ENCODE measurements around the gene GRIN2D.
"Not testable (repeated sequence)": the region's sequence is repeated elsewhere in the genome, so short reads cannot be mapped to it uniquely, and the experiment has no call there.

Gene GRIN2D

GRCh38 chr19:48392006-48392344 lies 1.5 kb upstream of the GRIN2D start:
- peaks cover 41 to 51% of the 10 kb centered on the region in 2 donors for H3K27me3 ChIP-seq (ENCODE audit: control insufficient read depth in 1 of 2, insufficient read depth in 2 of 2, low read length in 2 of 2)
- not testable (repeated sequence) for H3K9me3 ChIP-seq (ENCODE audit: low read length); H3K27ac ChIP-seq (ENCODE audit: low read depth, low read length); H3K9ac ChIP-seq (ENCODE audit: low read length); H3K4me3 ChIP-seq (ENCODE audit: low read depth in 1 of 2, low read length in 2 of 2)
- peaks cover 10% of the 10 kb centered on the region for H3K4me1 ChIP-seq (ENCODE audit: insufficient read depth, low read length)
- H3K36me3 ChIP-seq (ENCODE audit: insufficient read depth, low read length) = peaks cover 15% of the 10 kb centered on the region

- H3K4me3 ChIP-seq (ENCODE audit: low read depth in 1 of 2, low read length in 2 of 2) = no peak overlapping the region
- peaks cover 19% of the 10 kb centered on the region for H3K4me1 ChIP-seq (ENCODE audit: insufficient read depth, low read length)
Measured at GRCh38 chr19:48392860-48393558, 459 bp upstream of the GRIN2D start.

GRCh38 chr19:48394331-48395169 lies 1.1 kb downstream of the GRIN2D start:
- Histone ChIP-seq H3K4me3 (ENCODE audit: low read depth in 1 of 2, low read length in 2 of 2) (no peak overlapping the region), H3K4me1 (ENCODE audit: insufficient read depth, low read length) (peaks cover 21% of the 10 kb centered on the region), H3K36me3 (ENCODE audit: insufficient read depth, low read length) (no peaks in the 10 kb centered on the region), H3K9me3 (ENCODE audit: low read length) (no peaks in the 10 kb centered on the region), H3K27ac (ENCODE audit: low read depth, low read length) (no peak overlapping the region), H3K9ac (ENCODE audit: low read length) (no peak overlapping the region), H3K27me3 (ENCODE audit: control insufficient read depth in 1 of 2, insufficient read depth in 2 of 2, low read length in 2 of 2) (peaks cover 52 to 67% of the 10 kb centered on the region in 2 donors)

More at GRCh38 chr19:48392860-48393558, 459 bp upstream of the GRIN2D start:
- H3K9me3 ChIP-seq (ENCODE audit: low read length) = no peaks in the 10 kb centered on the region
- H3K36me3 ChIP-seq (ENCODE audit: insufficient read depth, low read length) = peaks cover 6% of the 10 kb centered on the region
- no peak overlapping the region for H3K9ac ChIP-seq (ENCODE audit: low read length)
- no peak overlapping the region for H3K27ac ChIP-seq (ENCODE audit: low read depth, low read length)
- peaks cover 51 to 61% of the 10 kb centered on the region in 2 donors for H3K27me3 ChIP-seq (ENCODE audit: control insufficient read depth in 1 of 2, insufficient read depth in 2 of 2, low read length in 2 of 2)

- Histone ChIP-seq H3K4me1 (ENCODE audit: insufficient read depth, low read length) (peaks cover 17% of the 10 kb centered on the region), H3K27ac (ENCODE audit: low read depth, low read length) (no peak overlapping the region), H3K9me3 (ENCODE audit: low read length) (no peaks in the 10 kb centered on the region), H3K27me3 (ENCODE audit: control insufficient read depth in 1 of 2, insufficient read depth in 2 of 2, low read length in 2 of 2) (peaks cover 52 to 67% of the 10 kb centered on the region in 2 donors), H3K9ac (ENCODE audit: low read length) (no peak overlapping the region), H3K36me3 (ENCODE audit: insufficient read depth, low read length) (no peaks in the 10 kb centered on the region), H3K4me3 (ENCODE audit: low read depth in 1 of 2, low read length in 2 of 2) (no peak overlapping the region)
Measured at GRCh38 chr19:48395170-48395455, 1.6 kb downstream of the GRIN2D start.

GRCh38 chr19:48395499-48395898 lies 2.0 kb downstream of the GRIN2D start:
- Histone ChIP-seq H3K9me3 (ENCODE audit: low read length) (no peaks in the 10 kb centered on the region), H3K4me3 (ENCODE audit: low read depth in 1 of 2, low read length in 2 of 2) (no peak overlapping the region), H3K27me3 (ENCODE audit: control insufficient read depth in 1 of 2, insufficient read depth in 2 of 2, low read length in 2 of 2) (peaks cover 52 to 67% of the 10 kb centered on the region in 2 donors), H3K9ac (ENCODE audit: low read length) (no peak overlapping the region), H3K4me1 (ENCODE audit: insufficient read depth, low read length) (peaks cover 15% of the 10 kb centered on the region), H3K36me3 (ENCODE audit: insufficient read depth, low read length) (no peaks in the 10 kb centered on the region), H3K27ac (ENCODE audit: low read depth, low read length) (no peak overlapping the region)

GRCh38 chr19:48396016-48396823 lies 2.8 kb downstream of the GRIN2D start:
- H3K4me3 ChIP-seq (ENCODE audit: low read depth in 1 of 2, low read length in 2 of 2) = no peak overlapping the region
- no peak overlapping the region for H3K27ac ChIP-seq (ENCODE audit: low read depth, low read length)
- H3K9ac ChIP-seq (ENCODE audit: low read length) = no peak overlapping the region
- H3K4me1 ChIP-seq (ENCODE audit: insufficient read depth, low read length) = peaks cover 15% of the 10 kb centered on the region
- no peaks in the 10 kb centered on the region for H3K9me3 ChIP-seq (ENCODE audit: low read length)
- H3K27me3 ChIP-seq (ENCODE audit: control insufficient read depth in 1 of 2, insufficient read depth in 2 of 2, low read length in 2 of 2) = peaks cover 52 to 67% of the 10 kb centered on the region in 2 donors
- H3K36me3 ChIP-seq (ENCODE audit: insufficient read depth, low read length) = no peaks in the 10 kb centered on the region

GRCh38 chr19:48396824-48397176 lies 3.3 kb downstream of the GRIN2D start:
- no peaks in the 10 kb centered on the region for H3K36me3 ChIP-seq (ENCODE audit: insufficient read depth, low read length)
- H3K27ac ChIP-seq (ENCODE audit: low read depth, low read length) = no peak overlapping the region
- H3K4me1 ChIP-seq (ENCODE audit: insufficient read depth, low read length) = peaks cover 15% of the 10 kb centered on the region
- H3K27me3 ChIP-seq (ENCODE audit: control insufficient read depth in 1 of 2, insufficient read depth in 2 of 2, low read length in 2 of 2) = peaks cover 52 to 67% of the 10 kb centered on the region in 2 donors
- H3K4me3 ChIP-seq (ENCODE audit: low read depth in 1 of 2, low read length in 2 of 2) = no peak overlapping the region
- no peak overlapping the region for H3K9ac ChIP-seq (ENCODE audit: low read length)
- no peaks in the 10 kb centered on the region for H3K9me3 ChIP-seq (ENCODE audit: low read length)

GRCh38 chr19:48397263-48398101 lies 4.0 kb downstream of the GRIN2D start:
- peaks cover 15% of the 10 kb centered on the region for H3K4me1 ChIP-seq (ENCODE audit: insufficient read depth, low read length)
- H3K27ac ChIP-seq (ENCODE audit: low read depth, low read length) = no peak overlapping the region
- no peaks in the 10 kb centered on the region for H3K36me3 ChIP-seq (ENCODE audit: insufficient read depth, low read length)
- H3K9me3 ChIP-seq (ENCODE audit: low read length) = no peaks in the 10 kb centered on the region
- no peak overlapping the region for H3K9ac ChIP-seq (ENCODE audit: low read length)
- peaks cover 52 to 61% of the 10 kb centered on the region in 2 donors for H3K27me3 ChIP-seq (ENCODE audit: control insufficient read depth in 1 of 2, insufficient read depth in 2 of 2, low read length in 2 of 2)
- peak overlapping the region in 1 of 2 donors; percentile 35 for H3K4me3 ChIP-seq (ENCODE audit: low read depth in 1 of 2, low read length in 2 of 2)

GRCh38 chr19:48398102-48398374 lies 4.6 kb downstream of the GRIN2D start:
- Histone ChIP-seq H3K4me3 (ENCODE audit: low read depth in 1 of 2, low read length in 2 of 2) (peak overlapping the region in 1 of 2 donors; percentile 35), H3K27ac (ENCODE audit: low read depth, low read length) (no peak overlapping the region), H3K27me3 (ENCODE audit: control insufficient read depth in 1 of 2, insufficient read depth in 2 of 2, low read length in 2 of 2) (peaks cover 47 to 55% of the 10 kb centered on the region in 2 donors), H3K9ac (ENCODE audit: low read length) (no peak overlapping the region), H3K9me3 (ENCODE audit: low read length) (no peaks in the 10 kb centered on the region), H3K36me3 (ENCODE audit: insufficient read depth, low read length) (no peaks in the 10 kb centered on the region), H3K4me1 (ENCODE audit: insufficient read depth, low read length) (peaks cover 15% of the 10 kb centered on the region)

- no peak overlapping the region for H3K27ac ChIP-seq (ENCODE audit: low read depth, low read length)
Measured at GRCh38 chr19:48398375-48399235, 5.1 kb downstream of the GRIN2D start.

More at GRCh38 chr19:48398375-48399235, 5.1 kb downstream of the GRIN2D start:
- peak overlapping the region in 1 of 2 donors; percentile 35 for H3K4me3 ChIP-seq (ENCODE audit: low read depth in 1 of 2, low read length in 2 of 2)
- H3K4me1 ChIP-seq (ENCODE audit: insufficient read depth, low read length) = peaks cover 15% of the 10 kb centered on the region
- H3K36me3 ChIP-seq (ENCODE audit: insufficient read depth, low read length) = no peaks in the 10 kb centered on the region
- no peak overlapping the region for H3K9ac ChIP-seq (ENCODE audit: low read length)
- peaks cover 42 to 49% of the 10 kb centered on the region in 2 donors for H3K27me3 ChIP-seq (ENCODE audit: control insufficient read depth in 1 of 2, insufficient read depth in 2 of 2, low read length in 2 of 2)
- H3K9me3 ChIP-seq (ENCODE audit: low read length) = no peaks in the 10 kb centered on the region
